ENCODE results near the gene NPLOC4. TPM values are rescaled to one million over a fixed set of nuclear protein-coding genes. Genes with fewer than 3 reads are reported as not detected.

Gene NPLOC4
- total and polyA plus RNA-seq, 5 experiments from 2014 or later, result 46.3 to 101 (median 57.8) TPM

DNA sequence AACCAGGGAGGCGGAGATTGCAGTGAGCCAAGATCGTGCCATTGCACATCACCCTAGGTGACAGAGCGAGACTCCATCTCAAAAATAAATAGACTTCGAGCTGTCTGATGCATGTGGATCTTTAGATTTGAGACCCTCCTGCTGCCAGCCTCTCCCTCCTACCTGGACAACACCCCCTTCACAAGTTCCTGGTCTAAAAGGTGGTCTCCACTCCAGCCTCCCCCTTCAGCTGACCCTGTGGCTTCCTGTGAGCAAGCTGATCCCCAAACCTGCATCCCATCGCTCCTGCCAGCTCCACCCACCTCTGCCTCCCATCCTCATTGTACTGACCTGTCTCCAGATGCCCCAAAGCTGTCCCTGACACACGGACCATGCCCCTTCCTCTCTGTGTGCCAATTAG, 57.6 kb downstream of the NPLOC4 start:
- Mint-ChIP-seq H3K36me3 (peaks cover 0 to 65% (median 10%) of the 10 kb centered on the region in 3 donors), H3K4me1 (peaks cover 12 to 30% (median 16%) of the 10 kb centered on the region in 4 donors), H3K4me3 (no peak overlapping the region), H3K9me3 (no peaks in the 10 kb centered on the region), H3K27ac (no peak overlapping the region), H3K27me3 (no peaks in the 10 kb centered on the region)
- no peak for ATAC-seq
- POLR2A ChIA-PET, result no interaction called here
- no peak for DNase-seq

DNA sequence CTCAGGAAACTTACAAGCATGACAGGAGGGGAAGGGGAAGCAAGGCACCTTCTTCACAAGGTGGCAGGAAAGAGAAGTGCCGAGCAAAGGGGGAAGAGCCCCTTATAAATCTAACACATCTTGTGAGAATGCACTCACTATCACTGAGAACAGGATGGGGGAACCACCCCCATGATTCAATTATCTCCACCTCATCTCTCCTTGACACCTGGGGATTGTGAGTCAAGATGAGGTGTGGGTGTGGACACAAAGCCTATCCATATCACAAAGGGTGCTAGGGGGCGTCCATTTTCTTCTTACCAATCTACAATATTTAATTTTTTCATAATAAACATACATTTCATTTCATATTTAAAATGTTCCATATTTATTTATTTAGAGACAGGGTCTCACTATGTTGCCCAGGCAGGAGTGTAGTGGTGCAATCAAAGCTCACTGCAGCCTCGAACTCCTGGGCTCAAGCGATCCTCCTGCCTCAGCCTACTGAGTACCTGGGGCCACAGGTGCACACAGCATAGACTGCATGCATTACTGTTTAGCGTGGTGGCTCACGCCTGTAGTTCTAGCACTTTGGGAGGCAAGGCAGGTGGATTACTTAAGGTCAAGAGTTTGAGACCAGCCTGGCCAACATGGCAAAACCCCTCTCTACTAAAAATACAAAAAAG, 58.2 kb downstream of the NPLOC4 start:
- Mint-ChIP-seq H3K27me3 (no peaks in the 10 kb centered on the region), H3K36me3 (peaks cover 0 to 65% (median 10%) of the 10 kb centered on the region in 3 donors), H3K4me3 (no peak overlapping the region), H3K4me1 (peaks cover 12 to 30% (median 16%) of the 10 kb centered on the region in 4 donors), H3K9me3 (no peaks in the 10 kb centered on the region), H3K27ac (peak overlapping the region in 1 of 10 donors; percentile 92)
- ATAC-seq, result no peak
- POLR2A ChIA-PET, result no interaction called here
- DNase-seq, result no peak

DNA sequence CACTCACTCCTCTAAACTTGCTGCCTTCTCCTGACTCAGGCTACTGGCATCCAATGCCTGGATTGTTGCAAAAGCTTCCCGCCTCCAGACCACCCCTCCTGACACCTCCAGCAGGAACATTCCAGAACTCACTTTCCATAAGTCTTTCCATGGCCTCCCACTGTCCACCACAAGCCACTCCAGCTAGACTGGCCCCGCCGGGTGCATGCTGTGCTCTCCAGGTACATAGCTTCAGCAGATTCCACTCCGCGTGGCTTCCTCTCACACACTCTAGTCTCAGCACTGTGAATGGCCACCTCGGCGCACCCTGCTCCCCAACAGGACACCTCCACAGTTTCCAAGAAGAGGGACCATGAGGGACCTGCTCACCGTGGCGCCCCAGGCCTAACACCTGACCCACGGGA, 58.9 kb downstream of the NPLOC4 start:
- ATAC-seq (no peak), DNase-seq (no peak)
- H3K4me1 Mint-ChIP-seq, result peaks cover 12 to 30% (median 15%) of the 10 kb centered on the region in 4 donors
- no peaks in the 10 kb centered on the region for H3K27me3 Mint-ChIP-seq
- H3K36me3 Mint-ChIP-seq, result peaks cover 0 to 61% (median 10%) of the 10 kb centered on the region in 3 donors
- H3K9me3 Mint-ChIP-seq, result no peaks in the 10 kb centered on the region
- H3K27ac Mint-ChIP-seq, result peak overlapping the region in 1 of 10 donors; percentile 92
- H3K4me3 Mint-ChIP-seq, result no peak overlapping the region
- POLR2A ChIA-PET, result no interaction called here

DNA sequence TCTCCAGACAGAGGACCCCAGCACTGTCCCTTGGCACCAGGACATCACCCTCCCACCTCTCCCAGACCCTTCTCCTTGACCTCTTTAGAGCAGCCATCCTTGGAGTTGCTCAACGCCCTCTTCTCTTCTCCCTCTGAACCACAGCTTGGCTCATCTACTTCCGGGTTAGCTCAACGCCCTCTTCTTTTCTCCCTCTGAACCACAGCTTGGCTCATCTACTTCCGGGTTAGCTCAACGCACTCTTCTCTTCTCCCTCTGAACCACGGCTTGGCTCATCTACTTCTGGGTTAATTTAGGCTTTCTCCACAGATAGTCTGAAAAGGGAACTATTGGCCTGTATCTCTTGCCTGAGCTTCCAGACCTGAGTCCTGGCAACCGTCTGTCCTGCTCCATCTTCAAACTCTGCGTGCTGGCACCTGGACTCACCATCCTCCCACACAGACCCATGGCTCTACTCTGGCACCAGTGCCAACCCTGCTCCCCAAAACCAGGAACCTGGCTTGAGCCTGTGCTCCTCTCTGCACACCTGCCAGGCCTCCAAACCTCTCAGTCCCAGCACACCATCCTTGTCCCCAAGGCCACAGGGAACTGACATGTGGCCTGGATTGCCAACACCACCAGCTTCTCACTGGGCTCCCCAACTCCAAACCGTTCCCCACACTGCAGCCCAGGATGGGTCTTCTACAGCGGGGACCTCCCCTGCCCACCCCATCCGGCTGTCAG, 59.5 kb downstream of the NPLOC4 start:
- Mint-ChIP-seq H3K27ac (peak overlapping the region in 4 of 10 donors; percentile 22 to 92 (median 78)), H3K9me3 (no peaks in the 10 kb centered on the region), H3K4me1 (peaks cover 12 to 30% (median 16%) of the 10 kb centered on the region in 4 donors), H3K27me3 (no peaks in the 10 kb centered on the region), H3K36me3 (peaks cover 0 to 63% (median 10%) of the 10 kb centered on the region in 3 donors), H3K4me3 (no peak overlapping the region)
- ATAC-seq (no peak), DNase-seq (no peak)
- POLR2A ChIA-PET, result no interaction called here

DNA sequence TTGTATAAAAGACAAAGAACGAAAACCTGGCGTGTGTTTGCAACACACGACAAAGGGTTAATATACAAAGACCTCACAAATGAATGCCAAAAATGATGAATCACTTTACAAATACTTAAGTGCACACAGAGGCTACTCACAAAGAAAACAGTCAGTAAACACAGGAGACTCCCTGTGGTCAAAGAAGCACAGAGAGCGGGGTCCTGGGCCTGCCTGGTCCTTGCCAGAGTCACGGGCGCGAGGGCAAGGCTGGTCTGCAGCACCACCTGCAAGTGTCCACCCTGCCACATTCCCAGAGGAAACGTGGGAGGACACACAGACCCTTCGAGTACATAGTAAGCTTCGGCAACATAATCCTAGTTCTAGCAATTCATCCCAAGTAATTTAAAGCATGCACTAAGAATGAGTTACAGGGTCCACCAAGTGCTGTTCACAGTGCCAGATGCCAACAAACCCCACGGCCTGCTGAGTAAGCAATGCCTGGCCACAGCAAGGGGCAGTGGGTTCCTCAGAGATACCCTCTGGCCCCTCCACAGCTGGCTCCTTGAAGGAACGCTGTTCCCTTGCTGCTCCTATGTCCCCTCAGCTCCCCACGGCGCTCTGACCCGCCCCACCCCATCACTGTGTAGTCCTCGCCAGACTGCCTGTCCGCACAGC, 60.2 kb downstream of the NPLOC4 start:
- peaks cover 12 to 30% (median 15%) of the 10 kb centered on the region in 4 donors for H3K4me1 Mint-ChIP-seq
- H3K4me3 Mint-ChIP-seq, result no peak overlapping the region
- POLR2A ChIA-PET, result no interaction called here
- no peak for DNase-seq
- peaks cover 0 to 63% (median 10%) of the 10 kb centered on the region in 3 donors for H3K36me3 Mint-ChIP-seq
- ATAC-seq, result no peak
- H3K9me3 Mint-ChIP-seq, result no peaks in the 10 kb centered on the region
- H3K27ac Mint-ChIP-seq, result peak overlapping the region in 1 of 10 donors; percentile 92
- H3K27me3 Mint-ChIP-seq, result no peaks in the 10 kb centered on the region

DNA sequence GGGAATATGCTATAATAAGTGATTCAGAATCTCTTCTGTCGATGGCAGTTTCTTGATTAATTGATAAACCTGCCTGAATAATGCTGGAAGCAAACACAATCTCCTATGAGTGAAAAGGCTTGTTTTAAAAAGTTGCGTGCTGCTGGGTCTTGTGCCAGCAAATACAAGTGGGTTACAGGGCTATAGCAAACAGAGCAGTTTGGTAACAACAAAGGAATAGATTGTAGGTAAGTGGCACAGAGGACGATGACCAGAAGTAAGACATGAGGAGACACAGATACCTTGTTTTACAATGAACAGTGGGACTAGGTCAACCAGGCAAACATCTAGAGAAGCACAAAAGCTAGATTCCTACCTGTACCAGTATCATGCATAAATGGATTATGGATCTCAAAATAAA, 61.1 kb downstream of the NPLOC4 start:
- POLR2A ChIA-PET, result no interaction called here
- peaks cover 0 to 64% (median 10%) of the 10 kb centered on the region in 3 donors for H3K36me3 Mint-ChIP-seq
- ATAC-seq, result no peak
- no peak overlapping the region for H3K4me3 Mint-ChIP-seq
- no peaks in the 10 kb centered on the region for H3K27me3 Mint-ChIP-seq
- H3K9me3 Mint-ChIP-seq, result no peaks in the 10 kb centered on the region
- no peak for DNase-seq
- peaks cover 12 to 30% (median 15%) of the 10 kb centered on the region in 4 donors for H3K4me1 Mint-ChIP-seq
- peak overlapping the region in 1 of 10 donors; percentile 29 for H3K27ac Mint-ChIP-seq

DNA sequence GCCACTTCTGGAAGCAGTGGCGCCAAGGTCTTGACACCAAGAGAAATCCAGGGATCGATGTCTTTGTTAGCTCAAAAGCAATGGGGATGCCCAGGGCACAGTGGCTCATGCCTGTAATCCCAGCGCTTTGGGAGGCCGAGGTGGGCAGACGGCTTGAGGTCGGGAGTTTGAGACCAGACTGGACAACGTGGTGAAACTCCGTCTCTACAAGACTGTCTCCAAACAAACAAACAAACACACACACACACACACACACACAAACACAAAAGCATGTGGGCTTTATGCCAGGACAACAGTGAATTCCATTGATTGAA, 62.3 kb downstream of the NPLOC4 start:
- no peak overlapping the region for H3K4me3 Mint-ChIP-seq
- no peaks in the 10 kb centered on the region for H3K9me3 Mint-ChIP-seq
- ATAC-seq (no peak), DNase-seq (no peak)
- H3K27ac Mint-ChIP-seq, result no peak overlapping the region
- H3K4me1 Mint-ChIP-seq, result peaks cover 9 to 19% (median 11%) of the 10 kb centered on the region in 4 donors
- no peaks in the 10 kb centered on the region for H3K27me3 Mint-ChIP-seq
- peaks cover 0 to 69% (median 7%) of the 10 kb centered on the region in 3 donors for H3K36me3 Mint-ChIP-seq
- POLR2A ChIA-PET, result no interaction called here

DNA sequence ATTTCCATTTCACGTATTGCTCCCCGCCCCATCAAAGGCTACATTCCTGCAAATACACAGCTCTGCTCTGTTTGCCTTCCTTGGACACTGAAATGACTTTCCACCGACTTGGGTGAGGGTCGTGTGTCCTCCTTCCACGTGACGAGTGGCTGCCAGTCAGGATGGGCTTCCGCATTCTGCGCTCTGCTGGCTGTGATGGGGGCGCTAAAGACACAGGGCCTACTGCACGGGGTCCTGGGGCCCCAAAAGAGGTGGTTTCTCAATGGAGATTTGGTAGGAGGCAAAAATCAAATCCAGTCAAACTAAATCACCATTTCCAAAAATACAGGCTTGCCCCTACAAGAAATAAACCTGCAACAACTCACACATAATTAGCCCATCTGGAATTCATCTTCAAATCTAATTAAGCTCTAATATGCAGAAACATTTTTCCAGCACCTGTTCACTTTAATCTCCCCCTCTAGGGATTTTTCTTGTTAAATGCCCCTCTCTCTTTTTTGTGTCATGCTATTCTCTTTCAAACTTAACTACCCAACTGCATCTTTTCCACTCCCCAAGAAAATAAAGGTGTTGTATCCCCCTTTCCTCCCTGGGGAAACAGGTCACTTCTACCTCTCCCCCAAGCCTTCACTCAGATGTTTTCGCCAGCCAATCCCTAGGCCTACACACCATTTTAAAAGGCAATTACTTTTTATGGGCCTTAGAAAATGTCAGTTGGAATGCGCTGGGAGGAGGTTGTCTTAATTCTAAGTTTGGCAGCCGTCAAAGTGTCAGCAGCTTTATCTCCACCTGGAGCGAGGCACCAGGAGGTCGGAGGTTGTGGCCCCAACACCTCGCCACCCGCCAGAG, 62.9 kb downstream of the NPLOC4 start:
- H3K4me3 Mint-ChIP-seq, result no peak overlapping the region
- DNase-seq (no peak), ATAC-seq (no peak)
- H3K27ac Mint-ChIP-seq, result peak overlapping the region in 1 of 10 donors; percentile 40
- H3K9me3 Mint-ChIP-seq, result no peaks in the 10 kb centered on the region
- no peaks in the 10 kb centered on the region for H3K27me3 Mint-ChIP-seq
- H3K4me1 Mint-ChIP-seq, result peaks cover 8 to 16% (median 10%) of the 10 kb centered on the region in 4 donors
- H3K36me3 Mint-ChIP-seq, result peaks cover 0 to 69% (median 7%) of the 10 kb centered on the region in 3 donors
- POLR2A ChIA-PET, result no interaction called here

DNA sequence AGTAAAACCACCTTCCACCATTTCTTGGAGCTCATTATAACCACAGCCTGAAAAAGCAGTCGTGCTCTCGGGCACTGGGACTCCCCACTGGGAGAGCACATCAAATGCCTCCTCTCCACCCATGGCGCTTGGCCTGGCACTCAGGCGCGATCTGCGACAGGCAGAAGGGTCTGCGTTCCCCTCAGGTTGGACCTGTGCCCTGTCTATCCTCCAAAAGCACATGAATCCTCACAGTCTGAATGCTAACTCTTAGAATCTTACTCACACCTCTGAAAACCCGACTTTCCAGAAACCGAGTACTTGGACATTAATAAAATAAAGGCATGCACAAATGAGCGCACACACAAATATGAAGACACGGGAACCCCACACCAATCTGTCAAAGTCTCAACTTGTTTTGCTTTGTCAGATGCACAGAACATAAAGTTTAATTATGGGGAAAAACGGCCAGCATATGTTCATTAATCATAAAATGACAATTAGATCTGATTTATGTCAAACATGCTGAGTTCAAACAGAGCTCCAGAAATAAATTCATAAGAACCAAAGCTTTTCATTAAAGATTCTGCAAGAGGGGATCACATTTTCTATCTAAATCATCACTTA, 64.2 kb downstream of the NPLOC4 start:
- Mint-ChIP-seq H3K27ac (no peak overlapping the region), H3K9me3 (no peaks in the 10 kb centered on the region), H3K4me1 (peaks cover 3 to 6% (median 5%) of the 10 kb centered on the region in 4 donors), H3K4me3 (no peak overlapping the region), H3K36me3 (peaks cover 0 to 74% (median 6%) of the 10 kb centered on the region in 3 donors), H3K27me3 (no peaks in the 10 kb centered on the region)
- no peak for ATAC-seq
- DNase-seq, result no peak
- POLR2A ChIA-PET, result no interaction called here

DNA sequence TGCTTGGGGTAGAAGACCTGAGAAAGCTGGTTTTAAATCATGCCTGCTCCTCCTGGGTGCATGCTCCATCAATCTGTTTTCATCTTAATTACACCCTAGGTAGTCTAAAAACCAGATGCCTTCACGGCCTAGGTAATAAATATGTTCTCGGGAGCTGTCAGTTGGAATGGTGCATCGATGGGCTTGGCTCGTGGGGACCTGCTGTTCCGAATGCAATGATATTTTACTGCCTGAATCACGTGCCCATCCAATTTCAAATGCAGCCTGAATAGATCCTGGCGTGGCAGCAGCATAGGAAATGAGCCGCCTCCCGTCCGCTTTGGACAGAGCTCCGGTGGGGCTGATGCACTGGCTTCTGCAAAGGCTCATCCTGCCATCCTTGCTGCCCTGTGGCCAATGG, 65.9 kb downstream of the NPLOC4 start:
- no peaks in the 10 kb centered on the region for H3K9me3 Mint-ChIP-seq
- peaks cover 0 to 2% (median 0%) of the 10 kb centered on the region in 4 donors for H3K4me1 Mint-ChIP-seq
- peaks cover 0 to 79% (median 3%) of the 10 kb centered on the region in 3 donors for H3K36me3 Mint-ChIP-seq
- POLR2A ChIA-PET, result interaction anchor here (1.1 kb wide), 1 partner anchor 15 kb away, joined by 3 read pairs; no protein-coding TSS in a partner anchor
- no peak overlapping the region for H3K27ac Mint-ChIP-seq
- DNase-seq, result no peak
- H3K27me3 Mint-ChIP-seq, result no peaks in the 10 kb centered on the region
- no peak overlapping the region for H3K4me3 Mint-ChIP-seq
- ATAC-seq, result no peak

DNA sequence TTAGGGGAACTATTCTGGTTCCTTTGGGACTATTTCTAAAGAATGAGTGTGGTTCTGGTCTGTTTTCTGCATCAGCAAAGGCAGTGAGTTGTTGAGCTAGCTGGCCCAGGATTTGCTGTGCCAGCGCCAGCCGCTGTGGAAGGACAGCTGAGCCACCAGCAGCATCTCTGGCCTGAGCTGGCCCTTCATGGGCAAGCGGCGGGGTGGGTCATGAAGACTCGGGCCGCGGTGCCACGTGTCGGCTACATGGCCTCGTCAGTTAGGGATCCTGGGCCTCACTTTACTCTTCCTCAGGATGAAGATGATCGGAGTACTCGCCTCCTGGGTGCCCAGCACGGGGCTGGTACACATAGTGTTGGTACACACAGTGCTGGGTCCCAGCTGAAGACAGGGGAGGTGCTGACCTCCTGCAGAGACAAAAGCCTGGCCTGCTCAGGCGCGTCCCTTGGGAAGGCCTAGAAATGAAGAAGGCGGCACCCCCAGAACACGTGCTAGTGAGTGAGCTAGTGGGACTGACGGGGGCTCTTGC, 66.9 kb downstream of the NPLOC4 start:
- no peaks in the 10 kb centered on the region for H3K9me3 Mint-ChIP-seq
- peaks cover 0 to 80% (median 5%) of the 10 kb centered on the region in 3 donors for H3K36me3 Mint-ChIP-seq
- no peak for ATAC-seq
- H3K4me1 Mint-ChIP-seq, result peaks cover 0 to 2% (median 0%) of the 10 kb centered on the region in 4 donors
- H3K27ac Mint-ChIP-seq, result no peak overlapping the region
- H3K4me3 Mint-ChIP-seq, result no peak overlapping the region
- H3K27me3 Mint-ChIP-seq, result no peaks in the 10 kb centered on the region
- POLR2A ChIA-PET, result interaction anchor here (1.1 kb wide), 1 partner anchor 14 kb away, joined by 3 read pairs; no protein-coding TSS in a partner anchor
- no peak for DNase-seq

DNA sequence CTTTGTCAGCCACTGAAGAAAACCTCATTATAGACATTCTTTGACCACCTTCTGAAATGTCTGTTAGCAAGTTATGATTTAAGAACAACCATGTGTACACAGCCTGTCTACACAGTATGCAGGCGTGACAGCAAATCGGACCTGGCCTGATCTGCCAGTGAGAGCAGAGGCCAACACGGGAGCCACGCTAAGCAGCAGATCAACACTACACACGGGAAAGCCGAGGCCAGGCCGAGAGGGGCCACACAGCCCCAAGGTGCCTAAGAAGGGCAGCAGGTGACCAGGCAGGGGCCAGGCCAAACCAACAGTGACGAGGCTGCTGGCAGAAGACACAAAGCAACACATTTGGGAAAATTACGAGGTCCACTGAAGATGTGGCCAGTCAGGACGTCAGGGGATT, 68.5 kb downstream of the NPLOC4 start:
- H3K4me1 Mint-ChIP-seq, result peaks cover 0 to 2% (median under 1%) of the 10 kb centered on the region in 4 donors
- POLR2A ChIA-PET, result no interaction called here
- ATAC-seq, result no peak
- peaks cover 0 to 84% (median 11%) of the 10 kb centered on the region in 3 donors for H3K36me3 Mint-ChIP-seq
- H3K9me3 Mint-ChIP-seq, result no peaks in the 10 kb centered on the region
- no peak overlapping the region for H3K4me3 Mint-ChIP-seq
- peak overlapping the region in 1 of 10 donors; percentile 83 for H3K27ac Mint-ChIP-seq
- no peak for DNase-seq
- H3K27me3 Mint-ChIP-seq, result no peaks in the 10 kb centered on the region

Measured in naive thymus-derived CD8-positive, alpha-beta T cell (primary cell).